B cell (primary cell): Measurements from ENCODE around the gene CDH5. TPM values are rescaled to one million over a fixed set of nuclear protein-coding genes. Genes with fewer than 3 reads are reported as not detected.

Experiments
- ATAC-seq: fragments of 200-7000 bp; cut with Tn5 transposase; one replicate; pipeline ENCODE4 v1.10.0; 2021; ENCODE audit warnings: low read depth, mild to moderate bottlenecking, moderate number of reproducible peaks, moderate library complexity
- CTCF ChIA-PET: fragments of 350-600 bp; sonication (Branson Sonifier 250); formaldehyde crosslinking; loops from one replicate; lab custom pipeline; 2021; ENCODE audit warnings: antibody characterized with exemption, inconsistent platforms; lab: Charles Lee
- POLR2A ChIA-PET: fragments of 350-600 bp; sonication (Branson Sonifier 250); formaldehyde crosslinking; loops from one replicate; lab custom pipeline; 2021; ENCODE audit warnings: antibody characterized with exemption; lab: Charles Lee
- DNase-seq: peaks from one replicate; pipeline ENCODE4 v3.0.0; 2013
- H2AFZ ChIP-seq: 2 replicates; pipeline ENCODE4 v1.6.1; 2012; ENCODE audit warnings: mild to moderate bottlenecking, low read depth, low read length; ENCODE audit not compliant: insufficient read depth, poor library complexity, severe bottlenecking
- H3K27ac ChIP-seq, 2 donors: 1 replicate in 1 of 2; 2 replicates in 1 of 2; pipeline ENCODE4 v1.5.1; 2012 to 2013; ENCODE audit warnings: low read length in 2 of 2, mild to moderate bottlenecking in 2 of 2, moderate library complexity in 1 of 2
- H3K27me3 ChIP-seq, 4 experiments: fragments of 200-600 bp in 1 of 4; sonication (generic) in 1 of 4; replicated peaks in 1 of 4; 1 replicate in 2 of 4; 2 replicates in 2 of 4; pipeline versions ENCODE4 v1.6.1 to v1.7.0; 2013 to 2016; ENCODE audit warnings: low read length in 3 of 4, mild to moderate bottlenecking in 2 of 4, mixed read lengths in 1 of 4, moderate library complexity in 1 of 4; ENCODE audit not compliant: insufficient read depth in 4 of 4, control insufficient read depth in 3 of 4; ENCODE audit errors: control extremely low read depth in 1 of 4
- H3K36me3 ChIP-seq, 2 experiments: replicated peaks in 1 of 2; 1 replicate in 1 of 2; 2 replicates in 1 of 2; pipeline versions ENCODE4 v1.6.1 to v1.7.1; 2013; ENCODE audit warnings: low read length in 1 of 2; ENCODE audit not compliant: insufficient read depth in 2 of 2, control insufficient read depth in 1 of 2; ENCODE audit errors: control extremely low read depth in 1 of 2, extremely low read depth in 1 of 2
- H3K4me1 ChIP-seq, 2 donors: fragments of 200-600 bp in 1 of 2; sonication (generic) in 1 of 2; 1 replicate in 1 of 2; 2 replicates in 1 of 2; pipeline versions ENCODE4 v1.5.1 to v1.6.1; 2013 to 2017; ENCODE audit warnings: low read length in 2 of 2; ENCODE audit not compliant: control insufficient read depth in 2 of 2, insufficient read depth in 2 of 2
- H3K4me2 ChIP-seq: replicated peaks from 2 replicates; pipeline ENCODE3; 2012; ENCODE audit warnings: mild to moderate bottlenecking, low read depth, low read length; ENCODE audit not compliant: poor library complexity, severe bottlenecking
- H3K4me3 ChIP-seq, 5 experiments: fragments of 200-600 bp in 1 of 5; sonication (generic) in 1 of 5; 1 replicate in 3 of 5; 2 replicates in 2 of 5; pipeline versions ENCODE4 v1.5.1 to v1.7.0; 2011 to 2016; ENCODE audit warnings: low read length in 4 of 5, mild to moderate bottlenecking in 4 of 5, low read depth in 2 of 5, control low read depth in 1 of 5, moderate library complexity in 1 of 5; ENCODE audit not compliant: insufficient read depth in 1 of 5; ENCODE audit errors: control extremely low read depth in 1 of 5, extremely low read depth in 1 of 5
- H3K79me2 ChIP-seq: fragments of 200-600 bp; sonication (generic); one replicate; pipeline ENCODE4 v1.6.0; 2016; ENCODE audit warnings: low read length; ENCODE audit not compliant: control insufficient read depth, insufficient read depth
- H3K9ac ChIP-seq: fragments of 200-600 bp; sonication (generic); 2 replicates; pipeline ENCODE4 v1.6.1; 2017; ENCODE audit warnings: mild to moderate bottlenecking, low read length, moderate library complexity
- H3K9me3 ChIP-seq, 3 donors: one replicate each; pipeline versions ENCODE4 v1.6.1 to v1.7.1; 2013; ENCODE audit warnings: low read length in 2 of 3; ENCODE audit not compliant: control insufficient read depth in 2 of 3, insufficient read depth in 1 of 3; ENCODE audit errors: control extremely low read depth in 1 of 3
- H4K20me1 ChIP-seq: 2 replicates; pipeline ENCODE4 v1.6.0; 2012; ENCODE audit warnings: mild to moderate bottlenecking, low read length; ENCODE audit not compliant: insufficient read depth, control insufficient read depth, poor library complexity, severe bottlenecking
- H3K27ac Mint-ChIP-seq: one replicate; pipeline ENCODE4 v1.8.0; 2021; ENCODE audit warnings: mixed read lengths
- H3K27me3 Mint-ChIP-seq: one replicate; pipeline ENCODE4 v1.8.0; 2021; ENCODE audit warnings: mixed read lengths
- H3K4me1 Mint-ChIP-seq: one replicate; pipeline ENCODE4 v1.8.0; 2021; ENCODE audit warnings: mixed read lengths
- H3K4me3 Mint-ChIP-seq: one replicate; pipeline ENCODE4 v1.8.0; 2021; ENCODE audit warnings: mixed read lengths
- H3K9me3 Mint-ChIP-seq: one replicate; pipeline ENCODE4 v1.8.0; 2022; ENCODE audit warnings: mixed read lengths; ENCODE audit not compliant: insufficient read depth
- EZH2 ChIP-seq: IDR thresholded peaks from 2 replicates; pipeline ENCODE4 v1.6.1; 2012; ENCODE audit warnings: borderline replicate concordance, low read depth, mild to moderate bottlenecking, moderate library complexity, low read length; ENCODE audit not compliant: insufficient read depth, poor library complexity, severe bottlenecking
- WGBS: methylation state at CpG from one replicate; pipeline ENCODE4 v1.1.5; 2013; ENCODE audit warnings: missing lambda C conversion rate; ENCODE audit not compliant: insufficient coverage; 5-methylcytosine and 5-hydroxymethylcytosine counted together
- intact Hi-C: fragments of 100-400 bp; cut with micrococcal nuclease; formaldehyde crosslinking; loops from one replicate; pipeline ENCODE4 v1.10.0; 2022
- polyA plus RNA-seq: library from polyadenylated mRNA; depleted of rRNA; stranded (reverse); fragments of >200 nt; gene quantifications from 2 replicates; pipeline ENCODE4 v1.2.3, GENCODE V29; 2012
- total RNA-seq, 2 donors: library from RNA; stranded (reverse); fragments of 120-200 nt in 1 of 2; gene quantifications; 1 replicate in 1 of 2; 2 replicates in 1 of 2; pipeline versions ENCODE4 v1.2.3 to v1.2.4, GENCODE V29; 2013 to 2022
- TF ChIP-seq, protein P1 (sequence below): fragments of 200-600 bp; IDR thresholded peaks from one replicate; pipeline ENCODE4 v1.8.0; 2022; ENCODE audit warnings: antibody characterized with exemption, mild to moderate bottlenecking

The CDH5 gene
- total and polyA plus RNA-seq, 2 donors (not counting 1 experiment from before 2014, with no cell fraction given), result not detected

DNA sequence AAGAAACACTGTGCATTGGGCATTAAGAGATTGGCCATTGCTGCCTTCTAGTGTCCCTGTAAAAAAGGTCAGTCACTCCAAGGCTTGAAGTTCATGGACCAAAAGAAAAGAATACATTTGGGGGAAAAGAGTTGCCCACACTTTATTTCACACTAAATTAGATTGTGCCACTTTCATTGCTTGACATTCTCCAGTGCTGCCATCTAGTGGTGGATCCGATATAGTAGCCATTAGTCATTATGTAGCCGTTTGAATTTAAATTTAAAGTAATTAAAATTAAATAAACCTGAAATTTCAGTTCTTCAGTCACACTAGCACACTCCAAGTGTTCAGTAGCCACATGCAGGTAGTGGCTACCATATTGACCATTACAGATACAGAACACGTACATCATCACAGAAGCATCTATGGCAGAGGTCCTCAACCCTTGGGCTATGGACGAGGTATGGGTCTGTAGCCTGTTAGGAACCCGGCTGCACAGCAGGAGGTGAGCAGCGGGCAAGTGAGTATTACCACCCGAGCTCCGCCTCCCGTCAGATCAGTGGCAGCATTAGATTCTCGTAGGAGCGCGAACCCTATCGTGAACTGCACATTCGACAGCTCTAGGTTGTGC is 21.9 kb upstream of the CDH5 start:
- H3K36me3 ChIP-seq, result no peaks in the 10 kb centered on the region
- no peaks in the 10 kb centered on the region for H3K4me1 ChIP-seq
- Mint-ChIP-seq H3K27me3 (peaks cover 45% of the 10 kb centered on the region), H3K4me3 (no peak overlapping the region), H3K4me1 (no peaks in the 10 kb centered on the region), H3K27ac (no peak overlapping the region), H3K9me3 (no peaks in the 10 kb centered on the region)
- H3K4me2 ChIP-seq, result no peak overlapping the region
- intact Hi-C loops, result no loop called here
- DNase-seq (peak; percentile 37), ATAC-seq (no peak)
- no peaks in the 10 kb centered on the region for H4K20me1 ChIP-seq
- ChIA-PET POLR2A (no interaction called here), CTCF (interaction anchor here (0.9 to 4.8 kb wide), 8 partner anchors 8 to 41 kb away, joined by 3 to 48 read pairs (median 6); no protein-coding TSS in a partner anchor)
- no peak overlapping the region for H3K4me3 ChIP-seq
- no peaks in the 10 kb centered on the region for H3K79me2 ChIP-seq
- TF ChIP-seq, protein P1, sequence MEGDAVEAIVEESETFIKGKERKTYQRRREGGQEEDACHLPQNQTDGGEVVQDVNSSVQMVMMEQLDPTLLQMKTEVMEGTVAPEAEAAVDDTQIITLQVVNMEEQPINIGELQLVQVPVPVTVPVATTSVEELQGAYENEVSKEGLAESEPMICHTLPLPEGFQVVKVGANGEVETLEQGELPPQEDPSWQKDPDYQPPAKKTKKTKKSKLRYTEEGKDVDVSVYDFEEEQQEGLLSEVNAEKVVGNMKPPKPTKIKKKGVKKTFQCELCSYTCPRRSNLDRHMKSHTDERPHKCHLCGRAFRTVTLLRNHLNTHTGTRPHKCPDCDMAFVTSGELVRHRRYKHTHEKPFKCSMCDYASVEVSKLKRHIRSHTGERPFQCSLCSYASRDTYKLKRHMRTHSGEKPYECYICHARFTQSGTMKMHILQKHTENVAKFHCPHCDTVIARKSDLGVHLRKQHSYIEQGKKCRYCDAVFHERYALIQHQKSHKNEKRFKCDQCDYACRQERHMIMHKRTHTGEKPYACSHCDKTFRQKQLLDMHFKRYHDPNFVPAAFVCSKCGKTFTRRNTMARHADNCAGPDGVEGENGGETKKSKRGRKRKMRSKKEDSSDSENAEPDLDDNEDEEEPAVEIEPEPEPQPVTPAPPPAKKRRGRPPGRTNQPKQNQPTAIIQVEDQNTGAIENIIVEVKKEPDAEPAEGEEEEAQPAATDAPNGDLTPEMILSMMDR, result peak; percentile 87
- TF ChIP-seq EZH2, result no peak
- no peak overlapping the region for H3K27ac ChIP-seq
- no peak overlapping the region for H2AFZ ChIP-seq
- 83% methylated on average over 12 of the region's 14 CpGs for WGBS
- peaks cover 0 to 9% (median 0%) of the 10 kb centered on the region in 4 experiments for H3K27me3 ChIP-seq
- no peak overlapping the region for H3K9ac ChIP-seq
- H3K9me3 ChIP-seq, result peaks cover 0 to 4% (median 0%) of the 10 kb centered on the region in 3 donors

DNA sequence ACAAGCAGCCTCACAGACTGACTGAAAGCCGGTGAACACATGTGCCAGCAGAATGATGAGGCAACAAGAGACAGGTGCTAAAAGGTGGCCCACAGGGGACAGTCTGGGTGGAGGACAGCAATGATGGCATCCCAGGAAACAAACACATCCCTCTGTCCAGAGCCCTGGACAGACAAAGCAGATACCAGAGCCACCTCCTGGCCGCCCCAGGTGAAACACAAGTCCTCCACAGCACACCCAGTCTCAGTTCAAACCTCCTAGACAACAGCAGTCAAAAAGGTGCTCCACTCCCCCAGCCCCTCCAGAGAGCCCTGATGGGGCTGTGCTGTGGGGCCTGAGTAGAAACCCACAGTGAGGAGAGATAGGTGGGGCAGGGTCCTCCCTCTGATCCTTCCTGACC is 20.3 kb upstream of the CDH5 start:
- POLR2A ChIA-PET, result no interaction called here
- ATAC-seq, result no peak
- CTCF ChIA-PET, result interaction anchor here (4.8 kb wide), 1 partner anchor 11 kb away, joined by 48 read pairs; no protein-coding TSS in a partner anchor

More for the DNA sequence above, 20.3 kb upstream of the CDH5 start:
- 100% methylated on average over 1 of the region's 2 CpGs for WGBS
- H3K9ac ChIP-seq, result no peak overlapping the region
- peaks cover 0 to 7% (median 0%) of the 10 kb centered on the region in 4 experiments for H3K27me3 ChIP-seq
- H3K27me3 Mint-ChIP-seq, result peaks cover 44% of the 10 kb centered on the region
- H4K20me1 ChIP-seq, result no peaks in the 10 kb centered on the region
- intact Hi-C loops, result no loop called here
- no peaks in the 10 kb centered on the region for H3K79me2 ChIP-seq
- H3K4me3 Mint-ChIP-seq, result no peak overlapping the region
- H2AFZ ChIP-seq, result no peak overlapping the region
- H3K4me1 Mint-ChIP-seq, result no peaks in the 10 kb centered on the region
- H3K4me3 ChIP-seq, result no peak overlapping the region
- no peaks in the 10 kb centered on the region for H3K36me3 ChIP-seq
- no peak overlapping the region for H3K4me2 ChIP-seq
- H3K9me3 Mint-ChIP-seq, result no peaks in the 10 kb centered on the region
- no peak overlapping the region for H3K27ac ChIP-seq
- DNase-seq, result no peak
- H3K9me3 ChIP-seq, result peaks cover 0 to 4% (median 0%) of the 10 kb centered on the region in 3 donors
- no peak for TF ChIP-seq EZH2
- TF ChIP-seq, protein P1, result no peak
- no peaks in the 10 kb centered on the region for H3K4me1 ChIP-seq
- no peak overlapping the region for H3K27ac Mint-ChIP-seq
